IPS DF 4.7 (cell line): Measurements from ENCODE around the gene C19orf67.

Experiments
- DNase-seq: peaks from one replicate; pipeline ENCODE4 v3.0.0-alpha.2; 2013; ENCODE audit warnings: low spot score; ENCODE audit errors: extremely low read depth

The C19orf67 gene

DNA sequence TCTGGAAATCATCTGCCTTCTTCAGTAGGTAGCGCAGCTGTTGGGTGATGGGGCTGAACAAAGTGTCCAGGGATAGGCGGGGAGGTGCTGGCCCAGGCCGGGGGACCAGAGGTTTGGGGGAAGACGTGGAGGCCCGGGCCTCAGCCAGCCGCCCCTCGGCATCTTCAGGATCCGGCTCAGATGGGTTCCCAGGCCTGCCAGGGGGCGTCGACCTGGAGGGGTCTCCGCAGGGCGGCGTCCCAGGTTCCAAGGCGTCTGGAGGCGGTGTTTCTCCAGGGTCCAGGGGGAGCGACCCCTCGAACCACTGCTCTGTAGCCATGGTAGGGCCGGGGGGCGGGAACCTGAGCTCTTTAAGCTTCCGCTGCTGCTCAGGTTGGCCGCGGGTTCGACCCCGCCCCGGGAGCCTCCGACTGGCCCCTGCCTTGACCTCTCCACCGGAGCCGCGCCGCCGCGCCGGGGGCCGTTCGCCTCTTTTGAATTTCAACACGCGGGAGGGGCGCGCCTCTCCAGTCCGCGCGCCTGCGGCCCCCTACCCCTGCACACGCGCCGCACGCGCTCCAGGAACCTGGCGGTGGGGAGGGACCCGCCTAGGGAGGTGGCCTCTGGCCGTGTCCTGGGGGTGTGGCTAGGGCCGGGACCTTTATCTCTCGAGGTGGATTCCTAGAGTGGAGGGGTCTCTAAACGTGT is at the start of gene C19orf67:
TSS of gene C19orf67 (minus strand) at position 475 of the 687 bp plus-strand sequence. CDS start at position 319, 156 bp downstream.
- DNase-seq = no peak

- no peak for DNase-seq
These were observed 49.8 kb upstream of the C19orf67 start for GRCh38 chr19:14135355-14135754.

- no peak for DNase-seq
These were observed 42.4 kb upstream of the C19orf67 start for GRCh38 chr19:14127929-14128509.

GRCh38 chr19:14127176-14127575 is 41.6 kb upstream of the C19orf67 start:
- no peak for DNase-seq

GRCh38 chr19:14122924-14123323 is 37.3 kb upstream of the C19orf67 start:
- no peak for DNase-seq

DNA sequence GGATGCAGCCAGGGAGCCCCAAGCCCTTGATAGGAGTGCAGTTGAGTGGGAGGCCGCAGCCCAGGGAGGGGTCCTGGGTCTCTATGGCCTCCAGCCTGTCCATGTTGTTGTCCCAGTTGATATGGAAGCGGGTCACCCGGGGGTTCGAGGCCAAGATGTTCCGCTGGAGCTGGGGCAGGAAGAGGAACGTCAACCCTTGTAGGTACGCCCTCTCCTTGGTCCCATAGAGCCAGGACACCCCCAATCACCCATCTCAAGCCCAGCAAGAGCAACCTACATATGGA is 34.9 kb upstream of the C19orf67 start:
- DNase-seq = no peak

DNA sequence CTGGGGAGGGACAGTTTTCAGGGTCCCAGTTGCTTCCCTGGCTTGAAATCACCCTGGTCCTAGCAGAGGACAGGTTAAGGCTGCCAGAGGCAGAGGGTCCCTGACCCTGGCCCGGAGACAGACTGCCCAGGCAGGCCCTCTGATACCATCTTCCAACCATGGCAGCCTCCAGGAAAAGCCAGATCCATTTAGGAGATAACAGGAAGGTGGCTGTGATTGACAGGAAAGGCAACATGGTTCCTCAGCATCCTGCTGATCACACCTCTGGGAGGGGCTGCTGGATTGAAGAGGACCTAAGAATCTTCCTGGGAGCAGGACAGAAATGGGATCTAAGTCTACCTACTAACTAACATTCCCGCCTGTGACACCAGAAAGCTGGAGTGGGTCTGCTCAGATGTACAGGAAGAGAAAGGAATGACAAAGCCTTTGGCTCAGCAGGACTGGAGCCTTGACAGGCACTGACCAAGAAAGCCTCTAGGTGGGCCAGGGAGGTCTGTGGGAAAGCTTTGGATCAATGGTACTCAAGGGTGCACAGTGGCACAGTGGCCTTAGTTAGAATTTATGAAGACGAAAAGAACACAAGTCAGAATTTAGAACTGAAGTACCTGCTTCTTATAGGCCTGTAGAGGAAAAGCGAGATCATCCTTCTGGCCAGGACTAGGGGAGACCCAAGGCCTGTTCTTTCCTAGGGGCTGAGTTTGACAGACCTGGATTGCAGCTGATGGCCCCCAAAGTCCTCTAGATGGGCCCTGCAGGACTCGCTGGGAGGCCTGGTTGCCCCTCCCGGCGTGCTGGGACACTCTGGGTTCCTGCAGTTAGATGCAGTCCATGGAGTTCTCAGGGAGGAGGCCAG is 34.3 kb upstream of the C19orf67 start:
- DNase-seq = no peak

DNA sequence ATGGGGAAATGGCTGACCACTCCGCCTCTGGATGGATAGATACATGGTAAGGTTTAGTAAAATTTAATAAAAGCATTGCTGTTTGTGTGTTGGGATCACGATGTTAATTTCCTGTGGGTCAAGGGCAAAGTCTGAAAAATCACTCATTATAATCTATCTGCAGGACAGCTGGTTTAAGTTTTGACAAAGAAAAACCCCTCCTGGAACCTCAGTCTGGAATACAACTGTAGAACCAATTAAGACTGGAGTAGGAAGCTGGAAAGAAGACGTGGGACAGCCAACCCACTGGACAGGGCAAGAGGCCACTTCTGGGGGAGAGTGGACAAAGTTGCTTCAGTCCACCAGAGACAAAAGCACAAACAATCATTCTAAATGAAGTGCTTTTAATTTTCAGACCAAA is 33.6 kb upstream of the C19orf67 start:
- DNase-seq = no peak

DNA sequence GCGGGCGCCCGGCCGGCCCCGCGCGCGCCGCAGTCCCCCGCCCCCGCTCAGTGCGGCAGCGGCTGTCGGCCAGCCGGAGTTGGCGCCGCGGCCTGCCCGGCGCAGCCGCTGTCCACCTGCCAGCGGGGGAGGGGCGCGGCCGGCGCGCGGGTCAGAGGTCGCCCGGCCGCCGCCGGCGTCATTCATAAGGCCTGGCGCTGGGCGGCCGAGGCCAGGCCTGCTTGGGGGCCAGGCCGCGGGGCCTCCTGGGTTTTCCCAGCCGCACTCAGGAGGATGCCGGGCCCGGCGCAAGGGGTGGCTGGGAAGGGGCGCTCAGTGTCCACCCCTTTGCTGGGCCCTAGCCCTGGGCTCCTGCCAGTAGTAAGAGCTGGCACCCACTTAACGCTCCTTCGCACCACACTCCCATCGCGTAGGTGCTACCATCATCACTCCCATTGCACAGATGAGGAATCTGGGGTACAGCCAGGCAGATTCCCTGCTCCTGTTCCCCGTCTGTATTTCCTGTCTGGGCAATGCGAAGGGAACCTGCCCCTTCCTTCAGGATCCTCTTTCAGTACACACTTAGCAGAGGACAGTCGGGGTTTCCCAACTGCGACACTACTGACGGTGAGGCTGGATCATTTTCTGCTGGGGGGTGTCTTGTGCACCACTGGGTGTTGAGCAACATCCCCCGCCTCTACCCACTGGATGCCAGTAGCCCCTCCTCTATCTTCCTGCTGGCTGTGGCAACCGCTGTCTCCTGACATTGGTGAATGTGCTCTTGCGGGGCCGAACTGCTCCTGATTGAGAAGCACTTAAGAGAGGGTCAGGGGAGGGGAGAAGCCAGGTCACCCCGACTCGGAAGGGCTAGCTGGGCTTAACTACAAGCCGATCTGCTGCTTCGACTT is 32.8 kb upstream of the C19orf67 start:
- no peak for DNase-seq

- DNase-seq = peak; percentile 90
These were observed 32.1 kb upstream of the C19orf67 start, which contains the start of gene PRKACA for GRCh38 chr19:14117668-14118164. PRKACA (minus strand) TSS chr19:14117762; CDS start chr19:14117547, 215 bp downstream.

GRCh38 chr19:14116918-14117578 is 31.5 kb upstream of the C19orf67 start:
- DNase-seq = no peak

DNA sequence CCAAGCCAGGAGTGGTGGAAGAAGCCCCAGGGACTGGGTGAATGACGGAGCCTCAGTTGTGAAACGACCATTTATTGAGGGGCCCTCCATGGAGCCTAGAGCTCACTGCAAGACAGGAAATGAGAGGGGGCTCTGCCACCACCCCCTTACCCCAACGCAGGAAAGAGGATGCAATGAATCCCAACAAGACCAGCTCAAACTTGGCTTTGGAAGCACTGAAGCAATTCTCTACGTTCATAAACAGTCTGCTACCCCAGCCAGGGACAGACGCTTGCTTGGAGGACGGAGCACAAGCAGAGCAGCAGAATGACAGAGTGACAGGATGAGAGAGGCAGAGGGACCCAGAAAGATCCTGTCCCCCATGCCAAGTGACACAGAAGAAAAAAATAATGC is 30.9 kb upstream of the C19orf67 start:
- no peak for DNase-seq

DNA sequence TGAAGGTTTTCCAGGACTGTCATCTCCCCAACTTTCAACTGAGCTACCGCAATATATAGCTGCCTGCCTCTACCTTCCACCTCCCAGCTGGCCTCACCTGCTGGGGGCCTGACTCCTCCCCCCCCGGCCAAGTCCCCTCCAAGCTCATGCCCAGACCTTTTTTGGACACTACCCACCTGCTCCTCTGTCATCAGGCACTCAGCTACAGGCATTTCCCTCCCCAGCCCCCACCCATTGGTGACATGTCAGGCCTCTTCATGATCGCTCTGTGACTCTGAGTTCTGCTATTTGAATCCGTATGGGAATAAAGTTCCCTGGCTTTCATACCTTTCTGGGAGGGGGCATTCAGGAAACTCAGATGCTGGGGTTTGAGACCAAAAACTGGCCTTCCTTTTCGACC is 30.2 kb upstream of the C19orf67 start:
- no peak for DNase-seq

DNA sequence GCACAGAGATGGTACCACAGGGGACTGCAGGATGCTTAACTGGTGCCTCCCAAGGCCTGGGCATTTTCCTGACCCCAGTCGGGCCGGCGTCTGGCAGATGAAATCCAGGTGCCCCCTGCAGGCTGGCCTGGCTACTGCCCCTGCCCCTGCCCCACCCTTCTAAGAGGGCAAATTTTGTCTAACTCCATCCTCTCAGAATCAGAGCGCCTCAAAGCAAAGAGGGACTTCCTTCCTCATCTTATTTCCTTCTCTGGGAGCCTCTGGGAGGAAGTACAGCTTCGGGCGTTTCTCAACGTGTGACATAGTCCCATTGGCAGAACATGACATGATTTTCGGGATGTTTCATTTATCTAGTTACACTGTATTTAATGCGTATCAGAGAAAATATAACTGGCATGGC is 29.3 kb upstream of the C19orf67 start:
- DNase-seq = no peak

- DNase-seq = no peak
These were observed 28.9 kb upstream of the C19orf67 start for GRCh38 chr19:14114439-14114838.

GRCh38 chr19:14113762-14114414 is 28.3 kb upstream of the C19orf67 start:
- no peak for DNase-seq

GRCh38 chr19:14112809-14113385 is 27.3 kb upstream of the C19orf67 start:
- no peak for DNase-seq

- DNase-seq = no peak
These were observed 26.6 kb upstream of the C19orf67 start for GRCh38 chr19:14112051-14112808.

- no peak for DNase-seq
These were observed 25.9 kb upstream of the C19orf67 start for GRCh38 chr19:14111486-14111885.
